Stromal cell of bone marrow (primary cell): ENCODE data around the gene UNC50.
"Not testable (repeated sequence)": the region's sequence is repeated elsewhere in the genome, so short reads cannot be mapped to it uniquely, and the experiment has no call there.

Experiments used
- DNase-seq: peaks from one replicate; pipeline ENCODE4 v3.0.0-alpha.2; 2012; ENCODE audit warnings: low read depth

The UNC50 gene

DNA sequence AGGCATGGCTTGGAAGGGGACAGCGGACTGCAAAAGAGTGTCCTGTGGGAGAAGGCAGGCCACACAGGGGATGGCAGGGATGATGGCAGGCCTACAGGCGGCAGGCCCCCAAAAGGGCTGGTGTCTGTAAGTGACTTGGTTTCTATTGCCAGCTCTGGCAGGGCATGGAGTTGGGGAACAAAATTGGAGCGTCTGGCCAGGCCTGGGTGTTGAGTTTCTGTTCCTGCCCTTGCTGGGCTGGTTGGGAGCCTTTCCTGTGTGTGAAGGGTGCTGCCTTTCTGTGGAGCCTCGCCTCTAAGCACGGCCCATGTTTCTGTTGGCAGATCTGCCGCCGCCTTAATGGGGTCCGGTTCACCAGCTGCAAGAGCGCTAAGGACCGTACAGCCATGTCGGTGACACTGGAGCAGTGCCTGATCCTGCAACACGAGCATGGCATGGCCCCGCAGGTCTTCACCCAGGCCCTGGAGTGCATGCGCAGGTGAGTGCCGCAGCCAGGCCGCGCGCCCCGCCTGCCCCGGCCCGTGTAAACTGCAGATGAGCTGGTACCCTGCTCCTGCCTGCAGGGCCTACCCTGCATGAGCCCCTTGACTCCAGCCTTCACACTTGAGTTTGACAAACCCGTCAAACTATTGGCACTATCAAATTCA lies 31.6 kb upstream of the UNC50 start:
- DNase-seq: no peak

DNA sequence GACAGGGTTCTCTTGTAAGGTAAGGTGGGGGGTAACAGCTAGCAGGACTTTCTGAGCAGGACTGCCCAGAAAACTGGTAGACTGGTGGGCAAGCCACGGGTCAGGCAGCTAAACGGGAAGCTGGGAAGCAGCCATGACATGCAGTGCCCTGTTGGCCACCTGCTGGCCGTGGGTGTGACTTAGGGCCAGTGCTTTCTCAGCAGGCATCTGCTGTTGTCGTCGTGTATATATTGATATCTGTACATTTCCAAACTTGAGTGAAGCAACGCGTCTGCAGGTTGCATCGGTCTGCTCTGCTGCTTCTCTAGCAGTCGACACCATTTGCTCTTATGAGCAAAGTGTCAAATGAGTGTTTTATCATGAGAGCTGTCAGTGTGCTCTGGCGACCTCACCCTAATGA lies 31.1 kb upstream of the UNC50 start:
- no peak for DNase-seq

DNA sequence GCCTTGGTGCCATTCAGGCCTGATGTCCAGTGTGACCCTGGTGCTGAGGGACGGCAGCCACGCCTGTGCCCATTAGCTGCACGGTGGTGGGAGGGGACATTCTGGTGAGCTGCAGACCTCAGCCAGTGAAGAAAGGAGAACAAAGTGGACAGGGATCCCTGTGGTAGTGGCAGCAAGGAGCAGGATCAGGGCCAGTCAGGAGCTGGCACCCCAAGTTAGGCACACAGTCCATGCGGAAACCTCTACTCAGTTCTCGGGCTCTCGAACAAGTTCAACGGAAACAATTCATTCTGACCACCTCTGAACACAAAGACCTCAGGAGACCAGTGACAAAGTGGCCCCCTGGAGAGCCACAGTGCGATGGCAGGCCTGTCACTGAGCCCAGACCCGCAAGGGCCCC lies 30.2 kb upstream of the UNC50 start:
- no peak for DNase-seq

DNA sequence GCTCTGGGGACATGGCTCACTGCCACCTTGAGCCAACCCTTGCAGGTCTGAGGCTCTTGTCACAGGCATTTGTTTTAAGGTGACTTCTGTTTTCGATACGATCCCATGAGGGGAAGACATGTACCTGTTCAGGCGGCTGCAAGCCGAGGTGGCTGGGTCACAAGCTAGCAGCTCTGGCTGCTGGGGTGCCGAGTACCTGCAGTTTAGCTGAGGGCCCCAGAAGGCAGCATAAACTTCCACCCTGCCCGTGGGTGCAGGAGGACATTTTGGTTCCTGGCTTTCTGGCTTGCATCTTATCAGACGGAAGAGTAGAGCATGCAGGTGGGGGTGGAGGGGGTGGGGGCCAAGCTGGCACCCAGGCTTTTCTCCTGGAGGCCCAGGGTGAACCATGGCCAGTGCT lies 28.5 kb upstream of the UNC50 start:
- DNase-seq: no peak

- DNase-seq: no peak
Observed at GRCh38 chr2:98580656-98581284, 27.6 kb upstream of the UNC50 start.

- DNase-seq: no peak
Observed at GRCh38 chr2:98582523-98582922, 25.9 kb upstream of the UNC50 start.

- no peak for DNase-seq
Observed at GRCh38 chr2:98583276-98583675, 25.1 kb upstream of the UNC50 start.

- DNase-seq: no peak
Observed at GRCh38 chr2:98583816-98584618, 24.4 kb upstream of the UNC50 start.

DNA sequence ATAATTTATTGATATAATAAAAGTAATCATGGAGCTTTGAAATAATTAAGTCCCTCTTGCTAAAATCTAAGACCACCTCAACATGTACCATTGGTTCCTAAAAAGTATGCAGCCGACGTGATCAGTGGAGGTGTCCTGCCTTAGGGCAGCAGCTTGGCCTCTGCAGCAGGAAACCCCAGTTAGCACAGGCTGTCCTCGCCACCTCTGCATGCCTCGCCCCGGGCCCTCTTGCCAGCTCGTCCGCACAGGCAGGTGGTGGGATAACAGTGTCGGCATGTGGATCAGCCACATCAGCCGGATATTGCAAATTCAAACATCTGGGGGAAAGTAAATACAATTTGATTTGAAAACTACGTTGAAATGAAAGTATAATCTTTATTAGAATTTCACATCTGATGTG lies 23.0 kb upstream of the UNC50 start:
- DNase-seq: no peak

DNA sequence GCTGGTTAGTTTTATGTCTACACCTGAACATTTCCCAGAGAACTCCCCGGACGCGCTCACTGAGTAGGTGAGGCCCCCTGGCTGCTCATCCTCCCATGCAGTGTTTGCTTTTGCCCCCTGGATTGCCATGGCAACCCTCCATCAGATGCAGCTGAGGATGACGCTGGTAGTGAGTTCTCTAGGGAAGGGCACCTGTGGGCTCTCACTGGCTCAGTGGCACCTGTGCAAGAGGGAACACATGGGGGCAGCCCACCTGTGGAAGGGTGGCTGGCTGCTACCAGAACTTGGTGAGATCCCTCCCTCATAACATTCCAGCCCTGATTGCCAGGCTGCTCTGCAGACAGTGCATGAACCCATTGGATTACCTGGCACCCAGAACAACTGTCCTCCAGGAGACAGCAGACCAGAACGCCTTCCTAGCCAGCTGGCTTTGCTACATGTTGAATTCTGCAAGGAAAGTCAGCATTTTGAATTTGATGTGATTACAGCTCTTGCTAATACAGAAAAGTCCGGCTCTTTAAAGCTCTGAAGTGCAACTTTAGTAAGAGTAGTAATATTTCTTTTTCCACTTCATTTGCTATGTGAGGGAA lies 21.7 kb upstream of the UNC50 start:
- no peak for DNase-seq

- no peak for DNase-seq
Observed at GRCh38 chr2:98588880-98589431, 19.4 kb upstream of the UNC50 start.

GRCh38 chr2:98589489-98589888 lies 18.9 kb upstream of the UNC50 start:
- DNase-seq: no peak

- no peak for DNase-seq
Observed at GRCh38 chr2:98592565-98592964, 15.8 kb upstream of the UNC50 start.

- not testable (repeated sequence) for DNase-seq
Observed at GRCh38 chr2:98594665-98595064, 13.7 kb upstream of the UNC50 start.

DNA sequence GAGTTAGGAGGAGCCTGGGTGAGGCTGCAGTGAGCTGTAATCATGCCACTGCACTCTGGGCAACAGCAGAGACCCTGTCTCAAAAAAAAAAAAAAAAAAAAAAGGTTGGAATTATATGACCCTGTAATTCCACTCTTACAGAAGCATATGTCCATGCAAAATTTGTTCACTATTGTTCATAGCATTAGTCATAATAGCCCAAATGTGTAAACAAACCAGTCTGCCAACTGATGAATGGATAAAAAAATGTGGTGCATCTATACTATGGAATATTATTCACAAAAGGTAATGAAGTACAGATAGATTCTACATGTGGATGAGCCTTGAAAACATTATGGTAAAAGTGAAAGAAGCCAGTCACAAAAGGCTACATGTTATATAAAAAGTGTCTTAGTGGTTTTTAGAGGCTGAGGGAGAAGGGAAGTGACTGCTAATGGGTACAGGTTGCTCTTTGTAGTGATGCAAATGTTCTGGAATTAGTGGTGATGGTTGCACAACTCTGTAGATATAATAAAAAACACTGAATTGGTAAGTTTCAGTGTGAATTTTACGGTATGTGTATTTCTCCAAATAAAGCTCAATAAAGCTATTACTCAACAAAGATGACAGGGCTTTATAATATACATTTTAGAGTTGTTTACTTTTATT lies 9.5 kb upstream of the UNC50 start:
- DNase-seq: peak; percentile 12

GRCh38 chr2:98601532-98602132 lies 6.8 kb upstream of the UNC50 start:
- no peak for DNase-seq

GRCh38 chr2:98604547-98604946 lies 3.8 kb upstream of the UNC50 start:
- DNase-seq: no peak

DNA sequence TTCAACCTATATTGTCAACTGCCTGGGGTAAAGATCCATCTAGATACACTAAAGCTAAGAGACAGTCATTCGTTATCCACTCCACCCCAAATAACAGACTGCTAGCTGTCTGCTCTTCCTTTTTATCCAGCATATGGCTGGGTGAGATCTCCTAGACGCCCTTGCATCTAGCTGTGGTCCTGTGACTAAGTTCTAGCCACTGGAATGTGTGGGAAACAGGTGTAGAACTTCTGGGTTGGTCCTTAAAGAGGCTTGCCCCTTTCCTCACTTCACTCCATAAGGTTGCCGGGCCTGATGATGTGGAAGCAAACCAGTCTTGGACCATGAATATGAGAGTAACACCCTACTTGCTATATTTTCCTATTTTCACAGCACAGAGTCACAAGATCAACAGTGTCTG lies 3.3 kb upstream of the UNC50 start:
- no peak for DNase-seq

DNA sequence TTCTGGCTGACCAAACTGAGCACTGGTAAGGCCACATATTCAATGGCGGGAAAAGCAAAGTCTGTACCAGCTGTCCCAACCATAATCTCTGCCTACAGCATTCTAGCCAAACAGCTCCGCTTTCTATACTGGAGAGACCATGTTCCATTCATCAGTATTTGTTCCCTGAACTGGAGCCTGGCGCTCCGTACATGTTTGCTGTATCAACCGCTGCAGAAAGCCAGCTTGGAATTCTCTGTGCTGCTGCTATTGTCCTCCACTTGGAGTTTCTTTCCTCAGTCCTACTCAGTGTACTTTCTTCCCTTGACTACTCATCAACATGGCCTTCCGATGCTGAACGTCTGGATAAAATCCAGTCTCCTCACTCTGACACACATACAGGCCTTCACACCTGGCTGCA lies 2.0 kb upstream of the UNC50 start:
- no peak for DNase-seq

DNA sequence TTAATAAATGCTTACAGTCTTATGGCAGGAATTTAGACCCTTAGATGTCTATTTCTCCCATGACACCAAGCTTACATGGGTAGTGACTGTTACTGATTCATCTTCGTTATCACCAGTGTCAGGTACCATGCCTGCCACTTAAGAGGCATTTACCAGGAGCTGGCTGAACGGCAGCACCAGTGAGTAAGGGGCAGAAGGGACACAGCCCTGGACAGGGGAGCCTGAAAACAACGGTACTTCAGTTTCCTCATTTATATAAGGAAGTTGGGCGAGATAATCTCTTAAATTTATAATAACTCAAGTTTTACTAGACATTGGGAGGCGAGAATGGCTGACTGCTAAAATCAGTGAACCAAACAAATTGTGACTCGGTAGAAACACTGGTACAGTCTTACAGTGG lies 1.3 kb upstream of the UNC50 start:
- no peak for DNase-seq

- peak; percentile 3 for DNase-seq
Observed at GRCh38 chr2:98607741-98608115, 661 bp upstream of the UNC50 start.
